ENCODE measurements around the gene FRMD8. TPM values are rescaled to one million over a fixed set of nuclear protein-coding genes. Genes with fewer than 3 reads are reported as not detected.

FRMD8 gene
- total and polyA plus RNA-seq, 2 of the 8 experiments (the other 6 are each of a cell fraction or from before 2014, with no cell fraction given): 15.0 to 19.2 TPM

- TF ChIP-seq, protein P1, sequence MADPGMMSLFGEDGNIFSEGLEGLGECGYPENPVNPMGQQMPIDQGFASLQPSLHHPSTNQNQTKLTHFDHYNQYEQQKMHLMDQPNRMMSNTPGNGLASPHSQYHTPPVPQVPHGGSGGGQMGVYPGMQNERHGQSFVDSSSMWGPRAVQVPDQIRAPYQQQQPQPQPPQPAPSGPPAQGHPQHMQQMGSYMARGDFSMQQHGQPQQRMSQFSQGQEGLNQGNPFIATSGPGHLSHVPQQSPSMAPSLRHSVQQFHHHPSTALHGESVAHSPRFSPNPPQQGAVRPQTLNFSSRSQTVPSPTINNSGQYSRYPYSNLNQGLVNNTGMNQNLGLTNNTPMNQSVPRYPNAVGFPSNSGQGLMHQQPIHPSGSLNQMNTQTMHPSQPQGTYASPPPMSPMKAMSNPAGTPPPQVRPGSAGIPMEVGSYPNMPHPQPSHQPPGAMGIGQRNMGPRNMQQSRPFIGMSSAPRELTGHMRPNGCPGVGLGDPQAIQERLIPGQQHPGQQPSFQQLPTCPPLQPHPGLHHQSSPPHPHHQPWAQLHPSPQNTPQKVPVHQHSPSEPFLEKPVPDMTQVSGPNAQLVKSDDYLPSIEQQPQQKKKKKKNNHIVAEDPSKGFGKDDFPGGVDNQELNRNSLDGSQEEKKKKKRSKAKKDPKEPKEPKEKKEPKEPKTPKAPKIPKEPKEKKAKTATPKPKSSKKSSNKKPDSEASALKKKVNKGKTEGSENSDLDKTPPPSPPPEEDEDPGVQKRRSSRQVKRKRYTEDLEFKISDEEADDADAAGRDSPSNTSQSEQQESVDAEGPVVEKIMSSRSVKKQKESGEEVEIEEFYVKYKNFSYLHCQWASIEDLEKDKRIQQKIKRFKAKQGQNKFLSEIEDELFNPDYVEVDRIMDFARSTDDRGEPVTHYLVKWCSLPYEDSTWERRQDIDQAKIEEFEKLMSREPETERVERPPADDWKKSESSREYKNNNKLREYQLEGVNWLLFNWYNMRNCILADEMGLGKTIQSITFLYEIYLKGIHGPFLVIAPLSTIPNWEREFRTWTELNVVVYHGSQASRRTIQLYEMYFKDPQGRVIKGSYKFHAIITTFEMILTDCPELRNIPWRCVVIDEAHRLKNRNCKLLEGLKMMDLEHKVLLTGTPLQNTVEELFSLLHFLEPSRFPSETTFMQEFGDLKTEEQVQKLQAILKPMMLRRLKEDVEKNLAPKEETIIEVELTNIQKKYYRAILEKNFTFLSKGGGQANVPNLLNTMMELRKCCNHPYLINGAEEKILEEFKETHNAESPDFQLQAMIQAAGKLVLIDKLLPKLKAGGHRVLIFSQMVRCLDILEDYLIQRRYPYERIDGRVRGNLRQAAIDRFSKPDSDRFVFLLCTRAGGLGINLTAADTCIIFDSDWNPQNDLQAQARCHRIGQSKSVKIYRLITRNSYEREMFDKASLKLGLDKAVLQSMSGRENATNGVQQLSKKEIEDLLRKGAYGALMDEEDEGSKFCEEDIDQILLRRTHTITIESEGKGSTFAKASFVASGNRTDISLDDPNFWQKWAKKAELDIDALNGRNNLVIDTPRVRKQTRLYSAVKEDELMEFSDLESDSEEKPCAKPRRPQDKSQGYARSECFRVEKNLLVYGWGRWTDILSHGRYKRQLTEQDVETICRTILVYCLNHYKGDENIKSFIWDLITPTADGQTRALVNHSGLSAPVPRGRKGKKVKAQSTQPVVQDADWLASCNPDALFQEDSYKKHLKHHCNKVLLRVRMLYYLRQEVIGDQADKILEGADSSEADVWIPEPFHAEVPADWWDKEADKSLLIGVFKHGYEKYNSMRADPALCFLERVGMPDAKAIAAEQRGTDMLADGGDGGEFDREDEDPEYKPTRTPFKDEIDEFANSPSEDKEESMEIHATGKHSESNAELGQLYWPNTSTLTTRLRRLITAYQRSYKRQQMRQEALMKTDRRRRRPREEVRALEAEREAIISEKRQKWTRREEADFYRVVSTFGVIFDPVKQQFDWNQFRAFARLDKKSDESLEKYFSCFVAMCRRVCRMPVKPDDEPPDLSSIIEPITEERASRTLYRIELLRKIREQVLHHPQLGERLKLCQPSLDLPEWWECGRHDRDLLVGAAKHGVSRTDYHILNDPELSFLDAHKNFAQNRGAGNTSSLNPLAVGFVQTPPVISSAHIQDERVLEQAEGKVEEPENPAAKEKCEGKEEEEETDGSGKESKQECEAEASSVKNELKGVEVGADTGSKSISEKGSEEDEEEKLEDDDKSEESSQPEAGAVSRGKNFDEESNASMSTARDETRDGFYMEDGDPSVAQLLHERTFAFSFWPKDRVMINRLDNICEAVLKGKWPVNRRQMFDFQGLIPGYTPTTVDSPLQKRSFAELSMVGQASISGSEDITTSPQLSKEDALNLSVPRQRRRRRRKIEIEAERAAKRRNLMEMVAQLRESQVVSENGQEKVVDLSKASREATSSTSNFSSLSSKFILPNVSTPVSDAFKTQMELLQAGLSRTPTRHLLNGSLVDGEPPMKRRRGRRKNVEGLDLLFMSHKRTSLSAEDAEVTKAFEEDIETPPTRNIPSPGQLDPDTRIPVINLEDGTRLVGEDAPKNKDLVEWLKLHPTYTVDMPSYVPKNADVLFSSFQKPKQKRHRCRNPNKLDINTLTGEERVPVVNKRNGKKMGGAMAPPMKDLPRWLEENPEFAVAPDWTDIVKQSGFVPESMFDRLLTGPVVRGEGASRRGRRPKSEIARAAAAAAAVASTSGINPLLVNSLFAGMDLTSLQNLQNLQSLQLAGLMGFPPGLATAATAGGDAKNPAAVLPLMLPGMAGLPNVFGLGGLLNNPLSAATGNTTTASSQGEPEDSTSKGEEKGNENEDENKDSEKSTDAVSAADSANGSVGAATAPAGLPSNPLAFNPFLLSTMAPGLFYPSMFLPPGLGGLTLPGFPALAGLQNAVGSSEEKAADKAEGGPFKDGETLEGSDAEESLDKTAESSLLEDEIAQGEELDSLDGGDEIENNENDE (IDR thresholded peaks at IDR 0.05; ENCODE audit: insufficient replicate concordance, low read length): no peak
- peak; percentile 32 for TF ChIP-seq ASH2L (IDR thresholded peaks at IDR 0.05; ENCODE audit: low read length)
- no peak for TF ChIP-seq FOSL1 (IDR thresholded peaks at IDR 0.05; ENCODE audit: insufficient read depth, low read depth, low read length)
- TF ChIP-seq CHD2 (IDR thresholded peaks at IDR 0.05; ENCODE audit: low read length): no peak
- peak; percentile 85 for TF ChIP-seq JUND (IDR thresholded peaks at IDR 0.05; ENCODE audit: low read length)
- peak; percentile 54 for TF ChIP-seq TBP (IDR thresholded peaks at IDR 0.05; ENCODE audit: low read depth, low read length)
- TF ChIP-seq, protein P2, sequence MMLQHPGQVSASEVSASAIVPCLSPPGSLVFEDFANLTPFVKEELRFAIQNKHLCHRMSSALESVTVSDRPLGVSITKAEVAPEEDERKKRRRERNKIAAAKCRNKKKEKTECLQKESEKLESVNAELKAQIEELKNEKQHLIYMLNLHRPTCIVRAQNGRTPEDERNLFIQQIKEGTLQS (IDR thresholded peaks at IDR 0.05; ENCODE audit: insufficient read depth, low read depth, low read length): no peak
- no peak for TF ChIP-seq MAFK (IDR thresholded peaks at IDR 0.05; ENCODE audit: low read depth, low read length)
- no peak for TF ChIP-seq BCL11A (IDR thresholded peaks at IDR 0.05; ENCODE audit: low read depth in 2 of 2, low read length in 2 of 2)
Measured at GRCh38 chr11:65382033-65382803, 4.2 kb upstream of the FRMD8 start, which contains the start of gene SLC25A45 (continued).

Data from H1 (cell line).